ENCODE results near the gene MITF.

Gene MITF

DNA sequence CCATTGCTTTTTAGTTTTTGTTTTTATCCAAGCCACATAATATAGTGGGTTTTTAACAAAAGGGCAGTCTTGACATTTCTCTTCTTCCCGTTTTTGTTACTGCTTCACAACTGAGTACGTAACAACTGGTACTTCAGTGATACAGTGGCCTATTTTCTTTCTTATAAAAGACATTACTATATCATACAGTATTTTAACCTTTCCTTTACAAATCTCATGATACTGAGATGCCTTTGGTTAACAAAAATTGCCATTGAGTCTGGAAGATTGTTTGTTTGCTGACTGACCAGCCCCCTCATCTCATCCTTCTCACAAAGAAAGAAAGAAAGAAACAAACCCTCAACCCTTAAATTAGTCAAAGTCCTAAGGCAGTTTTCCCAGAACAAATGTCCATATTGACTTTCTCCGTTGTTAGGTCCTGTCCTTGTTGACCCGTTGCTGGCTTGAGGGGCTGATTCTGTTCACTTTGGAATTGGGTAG lies 183.3 kb downstream of the MITF start:
- no peak for DNase-seq

DNA sequence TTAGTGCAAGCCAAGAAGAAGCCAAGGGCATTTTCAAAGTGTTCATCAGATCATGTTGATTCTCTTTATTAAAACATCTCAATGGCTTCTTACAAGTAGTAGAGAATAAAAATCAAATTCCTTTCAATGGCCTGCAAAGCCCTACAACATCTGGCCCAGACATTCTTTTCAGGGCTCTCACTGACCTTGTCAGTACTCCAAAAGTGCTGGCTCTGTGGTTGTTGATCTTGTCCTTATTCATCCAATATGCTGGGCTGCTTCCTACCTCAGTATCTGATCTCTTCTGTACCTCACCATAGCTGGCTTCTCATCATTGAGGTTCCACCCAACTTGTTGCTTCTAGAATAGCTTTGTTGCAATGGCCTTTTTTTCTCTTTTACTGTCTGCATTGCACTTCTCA lies 186.2 kb downstream of the MITF start:
- DNase-seq, result no peak

DNA sequence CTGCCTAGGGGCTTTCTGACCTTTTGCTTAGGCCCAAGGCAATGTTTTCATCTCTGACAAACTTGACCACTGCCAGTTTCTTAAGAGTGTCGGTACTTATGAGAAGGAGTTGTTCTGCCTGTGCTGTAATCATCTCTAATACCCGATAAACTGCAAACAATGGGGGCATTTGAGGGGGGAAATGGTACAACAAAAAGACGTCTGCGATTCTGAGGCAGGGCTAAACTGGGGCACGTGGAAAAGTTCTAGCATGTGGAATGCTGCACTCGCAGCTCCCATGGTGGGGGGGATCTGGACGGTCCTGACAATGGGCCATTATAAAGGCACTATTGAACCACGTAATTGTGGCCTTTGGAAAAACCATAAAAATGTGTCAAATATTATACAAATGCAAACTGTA lies 187.1 kb downstream of the MITF start:
- DNase-seq, result no peak

DNA sequence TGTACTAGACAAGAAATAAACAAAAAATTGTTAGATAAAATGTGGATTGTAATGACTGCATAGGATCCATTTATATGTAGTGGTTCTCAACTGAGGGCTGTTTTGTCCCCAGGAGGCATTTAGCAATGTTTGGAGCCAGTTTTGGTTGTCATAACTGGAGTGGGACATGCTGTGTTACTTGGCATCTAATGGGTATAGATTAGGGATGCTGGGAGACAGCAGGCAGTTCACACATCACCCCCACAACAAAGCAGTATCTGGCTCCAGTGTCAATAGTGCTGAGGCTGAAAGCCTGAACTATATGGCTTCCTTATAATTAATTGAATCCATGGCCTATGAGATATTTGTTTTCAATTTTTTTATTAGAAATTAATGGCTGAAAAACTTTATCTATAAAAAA lies 188.3 kb downstream of the MITF start:
- no peak for DNase-seq

DNA sequence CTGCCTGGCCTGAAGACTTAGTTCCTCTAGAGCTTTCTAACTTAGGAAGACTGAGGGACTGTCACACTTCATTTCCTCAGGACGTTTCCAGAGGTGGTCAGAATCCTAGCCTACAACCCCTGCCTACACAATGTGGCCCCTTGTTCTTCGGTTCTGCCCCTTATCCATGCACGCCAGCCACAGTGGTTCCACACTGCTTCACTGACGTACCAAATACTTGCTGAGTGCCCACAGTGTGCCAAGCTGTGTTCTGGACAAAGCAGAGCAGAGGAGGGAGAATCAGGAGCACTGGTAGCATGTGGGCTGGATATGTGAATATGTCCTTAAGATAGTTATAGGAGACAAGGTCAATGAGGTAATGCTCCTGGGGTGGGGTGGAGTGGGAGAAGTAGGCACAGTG lies 189.8 kb downstream of the MITF start:
- no peak for DNase-seq

DNA sequence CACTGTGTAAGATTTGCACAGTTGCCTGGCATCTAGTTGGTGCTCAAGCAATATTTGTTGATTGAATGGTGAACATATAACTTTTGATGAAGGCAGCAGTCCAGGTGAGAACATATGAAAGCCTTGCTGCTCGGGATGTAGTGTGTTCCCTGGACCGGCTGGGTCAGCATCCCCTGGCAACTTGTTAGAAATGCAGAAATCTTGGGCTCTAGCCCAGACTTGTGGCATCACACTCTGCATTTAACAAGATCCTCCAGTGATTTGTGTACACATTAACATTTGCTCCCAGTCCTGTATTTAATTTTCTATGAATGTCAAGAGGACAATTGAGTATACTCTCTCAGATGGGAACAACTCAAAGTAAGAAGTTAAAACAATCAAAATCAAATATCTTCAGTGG lies 191.3 kb downstream of the MITF start:
- no peak for DNase-seq

DNA sequence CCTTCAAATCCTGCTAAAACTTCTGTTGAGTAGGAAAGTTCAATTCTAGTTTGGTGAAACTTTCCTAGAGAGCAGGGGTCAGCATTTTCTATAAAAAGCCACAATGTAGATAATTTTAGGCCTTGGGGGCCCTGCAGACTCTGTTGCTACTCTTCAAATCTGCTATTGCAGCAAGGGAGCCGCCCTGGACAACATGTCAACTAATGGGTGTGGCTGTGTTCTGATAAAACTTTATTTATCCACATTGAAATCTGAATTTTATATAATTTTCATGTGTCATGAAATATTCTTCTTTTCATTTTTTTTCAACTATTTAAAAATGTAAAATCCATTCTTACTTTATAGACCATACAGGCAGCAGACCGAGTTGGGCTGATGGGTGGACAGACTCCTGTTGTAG lies 192.8 kb downstream of the MITF start:
- no peak for DNase-seq

DNA sequence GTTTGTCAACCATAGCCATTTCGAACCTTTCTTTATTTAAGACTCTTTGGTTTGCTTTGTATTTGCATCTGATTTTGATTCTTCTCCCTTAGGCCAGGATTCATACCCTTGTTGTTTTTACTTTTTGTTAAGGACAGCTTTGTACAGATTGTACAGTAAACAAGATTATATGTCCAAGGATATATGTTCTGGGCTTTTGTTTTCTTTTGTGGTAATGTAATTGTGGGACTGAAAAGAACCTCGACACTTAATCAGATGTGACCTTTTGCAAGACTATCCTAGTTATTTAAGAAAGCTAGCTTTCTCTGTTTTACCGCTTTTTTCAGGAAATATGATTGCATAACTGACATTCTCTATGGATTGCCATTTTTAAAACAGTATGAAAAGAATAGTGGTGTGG lies 193.2 kb downstream of the MITF start:
- no peak for DNase-seq

DNA sequence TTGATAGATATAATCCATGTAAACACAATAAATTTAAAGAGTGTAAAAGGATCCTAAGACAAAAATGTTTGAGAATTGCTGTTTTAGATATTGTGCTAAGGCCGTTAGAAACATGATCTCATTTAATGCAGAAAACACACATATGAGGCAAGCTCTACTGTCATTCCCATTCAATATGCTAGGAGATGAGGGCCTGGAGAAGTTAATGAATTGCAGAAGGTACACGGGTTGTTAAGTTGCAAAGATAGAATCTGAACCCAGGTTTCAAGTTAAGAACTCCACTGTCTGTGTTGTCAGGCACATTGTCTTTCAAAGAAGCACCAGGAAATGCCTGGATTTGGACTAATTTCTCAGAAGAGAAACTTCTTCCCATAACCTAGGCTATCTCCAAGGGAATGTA lies 195.1 kb downstream of the MITF start:
- no peak for DNase-seq

DNA sequence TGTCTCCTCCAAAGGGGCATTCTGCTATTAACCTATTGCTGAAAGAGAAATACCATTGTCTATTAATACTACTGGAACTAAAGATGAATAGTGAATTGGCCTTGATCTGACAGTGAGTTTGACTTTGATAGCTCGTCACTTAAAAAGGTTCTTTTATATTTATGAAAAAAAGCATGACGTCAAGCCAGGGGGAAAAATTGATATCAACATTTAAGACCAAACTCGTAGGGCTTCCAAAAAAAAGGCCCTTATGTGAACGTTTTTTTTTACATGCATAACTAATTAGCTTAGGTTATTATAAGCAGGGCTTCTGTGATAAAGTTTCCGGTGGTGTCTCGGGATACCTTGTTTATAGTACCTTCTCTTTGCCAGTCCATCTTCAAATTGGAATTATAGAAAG lies 197.0 kb downstream of the MITF start:
- DNase-seq, result no peak

DNA sequence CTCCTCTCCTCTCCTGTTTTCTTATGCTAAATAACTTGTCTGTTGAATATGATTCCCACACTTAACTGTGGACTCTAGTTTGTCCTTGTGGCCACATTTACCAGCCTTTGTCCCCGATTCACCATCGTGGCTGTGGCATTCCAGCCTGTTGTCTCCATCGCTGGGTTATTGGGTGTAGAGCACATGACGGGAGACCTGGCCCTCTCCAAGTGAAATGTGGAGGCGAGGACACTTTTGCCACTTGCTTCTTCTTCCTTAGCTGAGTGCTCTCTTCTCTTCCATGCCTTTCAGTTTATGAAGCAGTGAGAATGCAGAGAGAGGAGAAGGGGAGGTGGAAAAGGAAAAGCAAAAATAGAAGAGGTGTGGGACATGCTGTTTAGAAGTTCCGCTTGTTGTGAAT lies 198.8 kb downstream of the MITF start:
- DNase-seq, result no peak

DNA sequence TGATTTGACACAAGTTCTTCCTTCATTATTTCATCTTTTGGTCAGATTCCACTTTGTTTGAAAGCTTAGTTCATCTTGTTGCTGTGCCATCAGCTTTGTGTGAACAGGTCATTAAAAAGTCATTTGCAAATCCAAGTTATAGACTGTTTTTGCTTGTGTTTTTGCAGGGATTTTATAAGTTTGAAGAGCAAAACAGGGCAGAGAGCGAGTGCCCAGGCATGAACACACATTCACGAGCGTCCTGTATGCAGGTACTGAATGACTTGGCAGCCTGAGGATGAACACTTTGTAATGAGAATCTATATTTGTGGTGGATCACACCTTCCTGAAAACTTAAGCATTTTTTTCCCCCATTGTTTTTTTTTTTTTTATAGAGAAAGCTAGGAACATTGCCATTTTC lies 199.7 kb downstream of the MITF start:
- DNase-seq, result no peak

DNA sequence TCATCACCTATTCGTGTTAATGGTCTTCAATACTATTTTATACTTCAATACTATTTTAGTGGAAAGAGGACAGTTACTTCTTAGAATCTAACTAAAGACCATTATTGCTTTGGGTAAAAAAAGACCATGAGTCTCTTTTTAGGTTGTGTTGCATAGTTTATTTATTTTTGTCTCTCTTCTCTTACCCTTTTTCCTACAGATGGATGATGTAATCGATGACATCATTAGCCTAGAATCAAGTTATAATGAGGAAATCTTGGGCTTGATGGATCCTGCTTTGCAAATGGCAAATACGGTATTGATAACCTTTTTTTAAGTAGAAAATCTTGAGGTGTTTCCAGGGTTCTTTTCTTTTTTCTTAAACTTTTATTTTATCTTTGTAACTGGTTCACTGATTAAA lies 201.8 kb downstream of the MITF start:
- no peak for DNase-seq

DNA sequence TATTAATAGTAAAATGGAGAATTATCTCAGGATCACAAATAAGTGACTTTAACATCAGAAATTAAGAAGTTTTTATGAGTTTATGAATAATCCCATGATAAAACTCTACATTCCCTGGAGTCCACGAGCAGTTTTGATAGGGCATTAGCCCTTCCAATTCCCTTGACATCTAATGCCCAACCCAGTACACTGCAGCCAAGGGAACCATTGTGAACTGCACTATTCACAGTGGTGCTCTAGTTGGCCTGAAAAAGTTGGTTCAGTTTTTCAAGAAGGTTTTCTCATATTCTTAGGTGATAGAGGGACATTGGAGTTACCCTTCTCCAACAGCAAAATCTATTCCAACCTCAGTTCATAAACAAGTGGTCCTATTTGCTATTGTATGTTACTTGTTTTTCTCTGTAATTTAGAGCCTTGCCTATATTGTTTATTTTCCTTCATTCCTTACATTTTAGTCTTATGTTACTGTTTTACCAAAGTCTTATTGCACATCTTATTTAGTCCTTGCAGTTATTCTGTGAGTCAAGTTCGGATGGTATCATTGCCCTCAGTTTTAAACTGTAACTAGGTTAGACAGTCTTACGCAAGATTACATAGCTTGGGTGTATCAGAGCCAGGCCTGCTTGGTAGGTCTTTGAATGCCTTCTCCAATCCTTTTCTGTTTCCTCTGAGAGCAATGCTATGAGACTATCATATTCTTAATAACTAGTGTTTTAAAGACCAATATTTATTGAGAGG lies 202.3 kb downstream of the MITF start:
- DNase-seq, result no peak

DNA sequence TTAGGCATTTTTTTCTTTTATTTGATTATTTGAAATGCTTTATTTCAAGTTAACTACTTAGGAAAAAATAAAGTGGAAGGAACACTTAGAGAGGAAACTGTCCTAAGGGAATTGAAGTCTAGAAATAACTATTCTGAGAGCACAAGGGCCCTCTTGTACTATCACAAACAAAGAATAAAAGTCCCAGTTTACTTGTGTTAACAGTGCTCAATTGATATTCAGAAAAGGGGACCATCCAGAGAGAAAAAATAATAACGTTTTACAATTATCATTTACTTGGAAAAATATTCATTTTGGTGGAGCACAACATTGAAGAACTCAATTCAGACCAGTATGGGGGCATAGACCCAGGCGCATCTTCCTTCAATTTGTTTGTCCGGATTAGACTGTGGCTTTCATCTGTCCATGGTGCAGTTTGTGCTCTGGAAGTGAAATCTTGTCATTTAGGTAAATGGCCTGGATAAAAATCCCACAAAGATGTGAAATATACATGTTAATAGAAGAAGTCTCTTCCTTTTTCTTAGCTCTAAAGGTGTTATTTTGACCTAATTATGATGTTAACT lies 205.7 kb downstream of the MITF start:
- no peak for DNase-seq

DNA sequence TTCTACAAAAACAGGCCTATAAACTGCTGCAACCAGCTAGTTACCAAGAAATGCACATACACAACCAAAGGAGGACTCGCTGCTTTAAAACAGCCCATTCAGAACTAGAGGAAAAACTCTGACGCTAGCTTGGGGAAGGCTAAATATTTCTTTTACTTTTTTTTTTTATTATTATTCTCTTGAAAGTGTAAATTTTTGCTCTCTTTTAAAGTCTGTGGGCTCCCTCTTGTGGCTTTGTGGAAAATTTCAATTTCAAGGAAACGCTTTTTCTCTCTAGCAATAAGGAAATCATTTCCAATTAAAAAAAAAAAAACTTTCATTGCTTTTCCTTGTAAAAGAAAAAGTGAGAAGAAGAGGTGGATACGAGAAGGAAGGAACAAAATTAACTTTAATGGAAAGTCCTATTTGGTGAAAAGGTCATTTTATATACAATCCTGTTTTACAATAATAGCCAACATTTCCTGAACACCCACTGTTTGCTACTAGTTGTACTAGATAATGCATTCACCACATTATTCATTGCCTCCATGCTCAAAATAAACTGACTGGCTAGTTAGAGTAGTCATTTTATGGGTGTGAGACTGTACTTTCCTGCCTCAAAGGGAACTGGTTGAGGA lies 209.1 kb downstream of the MITF start:
- no peak for DNase-seq

DNA sequence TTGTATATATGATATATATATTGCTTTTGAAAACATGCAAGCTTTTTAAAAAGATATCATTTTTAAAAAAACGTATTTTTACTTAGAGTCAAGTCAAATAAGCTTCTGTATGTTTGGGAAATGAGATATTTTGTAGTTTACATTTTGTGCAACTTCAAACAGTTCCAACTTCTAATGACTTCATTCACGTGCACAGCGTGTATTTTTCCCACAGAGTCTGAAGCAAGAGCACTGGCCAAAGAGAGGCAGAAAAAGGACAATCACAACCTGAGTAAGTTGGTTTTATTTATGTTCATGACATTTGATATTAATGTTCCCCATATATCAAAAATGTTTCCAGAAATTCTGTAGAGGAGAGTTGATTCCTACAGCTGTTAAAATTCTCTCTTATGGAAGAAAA lies 212.4 kb downstream of the MITF start:
- no peak for DNase-seq

DNA sequence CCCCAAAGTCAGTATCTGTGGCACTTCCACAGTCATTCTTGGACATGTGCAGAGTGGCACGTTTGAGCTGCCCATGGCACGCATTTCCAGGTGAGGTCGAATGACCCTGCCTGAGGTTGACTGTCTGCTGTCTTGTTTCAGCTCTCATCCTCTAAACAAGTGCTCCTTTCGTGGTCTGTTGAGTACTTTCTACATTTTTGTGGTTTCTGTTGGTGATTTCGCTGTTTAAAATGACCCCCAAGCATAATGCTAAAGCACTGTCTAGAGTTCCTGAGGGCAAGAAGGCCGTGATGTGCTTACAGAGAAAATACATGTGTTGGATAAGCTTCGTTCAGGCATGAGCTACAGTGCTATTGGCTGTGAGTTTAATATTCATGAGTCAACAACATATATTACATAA lies 220.3 kb downstream of the MITF start:
- DNase-seq, result no peak

DNA sequence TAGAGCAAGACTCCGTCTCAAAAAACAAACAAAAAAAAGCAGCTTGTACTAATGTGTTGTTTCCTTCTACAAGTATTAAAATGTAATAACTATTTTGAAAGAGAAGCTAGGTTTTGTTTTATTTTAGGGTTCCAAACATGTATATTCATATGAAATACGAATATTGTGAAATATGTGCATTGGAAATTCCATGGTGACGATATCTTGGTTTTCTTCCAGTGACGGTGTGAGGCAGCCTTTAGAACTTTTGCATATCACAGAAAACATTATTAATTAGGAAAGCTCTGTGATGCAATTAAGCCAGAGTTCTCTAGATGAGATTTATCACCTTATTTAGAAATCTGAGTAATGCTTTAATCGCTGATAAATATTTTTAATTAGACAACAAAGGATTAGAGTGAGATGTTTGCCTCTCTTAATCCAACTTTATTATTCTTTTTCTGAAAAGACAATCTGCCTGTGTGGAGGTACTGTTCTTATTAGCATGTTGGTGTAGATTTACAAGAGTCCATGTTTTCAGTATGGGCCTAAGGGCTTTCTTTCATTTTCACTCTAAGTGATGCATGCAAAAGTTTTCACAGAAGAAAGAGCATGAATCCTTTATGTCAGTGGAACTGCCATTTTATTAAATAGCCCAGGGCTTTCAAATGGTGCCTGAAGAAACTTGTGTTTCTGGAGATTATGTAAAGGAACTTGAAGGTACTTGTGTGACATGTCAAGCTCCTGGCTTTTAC lies 222.6 kb downstream of the MITF start:
- no peak for DNase-seq

DNA sequence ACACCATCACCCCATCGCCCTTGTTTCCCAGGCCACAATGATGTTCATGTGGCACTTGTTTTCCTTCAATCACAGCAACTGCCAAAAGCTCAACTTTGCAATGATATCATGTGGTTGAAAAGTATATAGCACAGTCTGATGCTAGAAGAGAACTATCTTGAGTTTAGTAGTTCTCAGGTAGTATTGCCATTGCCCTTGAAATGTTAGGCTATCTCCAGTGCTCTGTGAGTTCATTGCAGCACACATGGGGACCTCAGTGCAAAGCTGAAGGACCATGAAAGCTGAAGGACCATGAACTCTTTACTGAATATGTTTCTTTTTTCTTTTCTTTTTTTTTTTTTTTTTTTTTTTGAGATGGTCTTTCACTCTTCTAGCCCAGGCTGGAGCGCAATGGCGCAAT lies 224.4 kb downstream of the MITF start:
- DNase-seq, result no peak

DNA sequence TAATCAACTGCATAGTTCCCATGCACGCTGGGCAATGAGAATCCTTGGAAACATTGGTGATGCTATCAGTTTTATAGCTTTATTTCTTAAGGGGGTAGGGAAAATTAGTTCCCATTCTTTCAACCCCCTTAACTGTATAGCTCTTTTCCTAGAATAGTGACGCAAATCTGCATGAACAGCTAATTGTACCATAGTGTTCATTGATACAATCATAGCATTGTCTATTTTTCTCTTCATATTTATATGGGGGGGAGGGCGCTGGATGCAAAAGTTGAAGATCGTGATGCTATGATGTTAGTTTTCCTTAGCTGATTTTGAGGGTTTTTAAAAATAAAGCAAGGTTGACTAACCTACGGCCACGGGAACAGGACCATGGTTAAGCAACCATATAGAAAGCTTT lies 227.9 kb downstream of the MITF start:
- DNase-seq, result no peak

DNA sequence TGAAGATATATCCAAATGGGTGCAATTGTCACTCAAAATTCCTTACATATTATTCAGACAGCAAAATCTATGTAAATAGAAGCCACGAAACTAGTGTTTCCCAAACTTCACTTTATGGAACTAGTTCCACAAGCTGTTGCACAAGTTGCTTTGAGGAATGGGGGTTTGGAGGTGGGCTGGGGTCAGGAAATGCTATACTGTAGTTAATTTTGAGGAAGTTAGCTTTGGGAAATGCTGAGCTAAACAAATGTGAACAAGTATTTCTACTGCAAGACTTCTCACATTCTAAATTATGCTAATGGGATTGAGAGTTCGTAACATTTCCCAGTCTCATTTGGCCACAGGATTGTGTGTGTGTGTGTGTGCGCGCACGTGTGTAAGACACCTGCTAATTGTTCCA lies 231.6 kb downstream of the MITF start:
- DNase-seq, result no peak

DNA sequence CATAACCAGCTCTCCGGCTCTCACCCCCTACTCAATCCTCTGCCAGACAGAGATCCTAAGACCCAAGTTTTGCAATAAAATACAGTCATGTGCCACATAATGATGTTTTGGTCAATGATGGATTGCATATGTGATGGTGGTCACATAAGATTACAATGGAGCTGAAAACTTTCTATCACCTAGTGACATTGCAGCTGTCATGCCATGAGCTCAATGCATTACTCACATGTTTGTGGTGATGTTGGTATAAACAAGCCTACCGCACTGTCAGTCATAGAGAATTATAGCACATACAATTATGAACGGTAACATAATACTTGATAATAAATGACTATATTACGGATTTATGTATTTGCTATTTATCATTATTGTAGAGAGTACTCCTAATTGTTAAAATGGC lies 233.4 kb downstream of the MITF start:
- DNase-seq, result no peak

DNA sequence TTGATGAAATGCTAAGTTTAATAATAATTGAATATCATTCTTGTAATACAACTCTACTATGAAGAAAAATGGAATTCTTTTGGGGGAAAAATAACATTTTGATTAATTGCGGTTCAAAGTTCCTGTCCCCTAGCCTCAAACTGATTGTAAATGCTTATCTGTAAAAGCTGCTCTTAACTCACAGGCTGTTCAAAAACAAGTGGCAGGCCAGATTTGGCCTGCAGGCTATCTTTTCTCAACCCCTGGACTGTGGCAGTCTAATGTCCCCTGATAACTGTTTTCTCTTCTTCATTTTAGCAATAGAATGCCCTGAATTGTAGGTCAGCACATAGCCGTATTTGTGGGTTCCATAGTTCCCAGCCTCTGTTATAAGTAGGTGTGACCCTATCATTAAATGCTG lies 236.8 kb downstream of the MITF start:
- no peak for DNase-seq
